Activated naive CD4-positive, alpha-beta T cell treated with anti-CD3 and anti-CD28 coated beads for 36 hours (primary cell): ENCODE measurements around the gene HTT-AS. TPM values are rescaled to one million over a fixed set of nuclear protein-coding genes. Genes with fewer than 3 reads are reported as not detected.

Experiments
- CTCF ChIA-PET: fragments of 350-600 bp; sonication (Branson Sonifier 250); formaldehyde crosslinking; loops from one replicate; lab custom pipeline; 2021; ENCODE audit warnings: antibody characterized with exemption; lab: Charles Lee
- DNase-seq: peaks from one replicate; pipeline ENCODE4 v3.0.0-alpha.2; 2020
- H3K27ac Mint-ChIP-seq: one replicate; pipeline ENCODE4 v1.8.0; 2021; ENCODE audit warnings: mild to moderate bottlenecking, mixed read lengths
- H3K27me3 Mint-ChIP-seq: one replicate; pipeline ENCODE4 v1.8.0; 2021; ENCODE audit warnings: low read depth, mixed read lengths
- H3K36me3 Mint-ChIP-seq: one replicate; pipeline ENCODE4 v1.8.0; 2021; ENCODE audit warnings: low read depth, mixed read lengths
- H3K4me1 Mint-ChIP-seq: one replicate; pipeline ENCODE4 v1.8.0; 2021; ENCODE audit warnings: low read depth, mixed read lengths
- H3K4me3 Mint-ChIP-seq: one replicate; pipeline ENCODE4 v1.8.0; 2021; ENCODE audit warnings: mild to moderate bottlenecking, moderate library complexity, mixed read lengths
- H3K9me3 Mint-ChIP-seq: one replicate; pipeline ENCODE4 v1.8.0; 2021; ENCODE audit warnings: mixed read lengths
- intact Hi-C: fragments of 100-400 bp; cut with micrococcal nuclease; formaldehyde crosslinking; loops from one replicate; pipeline ENCODE4 v1.15.1; 2023
- total RNA-seq, 2 experiments: library from RNA; stranded (reverse); gene quantifications; one replicate each; pipeline ENCODE4 v1.2.3, GENCODE V29; 2021

Gene HTT-AS
- total RNA-seq, 2 experiments from 2014 or later, result not detected

DNA sequence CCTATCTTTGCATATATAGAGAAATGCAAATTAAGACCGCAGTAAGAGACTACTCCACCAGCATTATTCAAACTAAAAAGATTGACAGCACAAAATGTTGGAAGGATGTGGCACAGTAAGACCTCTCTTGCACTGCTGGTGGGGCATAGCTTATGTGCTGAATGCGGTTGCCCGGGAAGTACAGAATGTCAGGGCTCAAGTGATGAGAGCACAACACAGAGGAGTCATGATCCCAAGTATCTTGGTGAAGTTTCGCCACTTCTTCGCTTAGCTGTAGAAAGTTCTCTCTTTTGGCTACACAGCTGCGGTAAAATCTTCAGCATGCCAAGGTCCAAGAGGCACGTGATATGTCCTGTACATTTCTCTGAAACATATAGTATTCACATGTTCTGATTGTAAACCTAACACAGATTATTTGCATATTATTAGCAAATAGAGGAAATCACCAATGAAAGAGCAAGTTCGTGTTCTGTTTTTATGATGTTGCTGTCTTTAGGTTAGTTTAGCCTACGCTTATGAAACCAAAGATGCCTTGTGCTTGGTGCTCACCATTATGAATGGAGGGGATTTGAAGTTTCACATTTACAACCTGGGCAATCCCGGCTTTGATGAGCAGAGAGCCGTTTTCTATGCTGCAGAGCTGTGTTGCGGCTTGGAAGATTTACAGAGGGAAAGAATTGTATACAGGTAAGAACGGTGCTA, 55.0 kb downstream of the HTT-AS start:
- Mint-ChIP-seq H3K9me3 (no peaks in the 10 kb centered on the region), H3K4me3 (no peak overlapping the region), H3K4me1 (peaks cover 5% of the 10 kb centered on the region), H3K36me3 (no peaks in the 10 kb centered on the region), H3K27me3 (no peaks in the 10 kb centered on the region), H3K27ac (no peak overlapping the region)
- CTCF ChIA-PET, result interaction anchor here (0.7 to 1.1 kb wide), 2 partner anchors 18 to 41 kb away, joined by 3 read pairs; no protein-coding TSS in a partner anchor
- DNase-seq, result no peak
- intact Hi-C loops, result no loop called here

DNA sequence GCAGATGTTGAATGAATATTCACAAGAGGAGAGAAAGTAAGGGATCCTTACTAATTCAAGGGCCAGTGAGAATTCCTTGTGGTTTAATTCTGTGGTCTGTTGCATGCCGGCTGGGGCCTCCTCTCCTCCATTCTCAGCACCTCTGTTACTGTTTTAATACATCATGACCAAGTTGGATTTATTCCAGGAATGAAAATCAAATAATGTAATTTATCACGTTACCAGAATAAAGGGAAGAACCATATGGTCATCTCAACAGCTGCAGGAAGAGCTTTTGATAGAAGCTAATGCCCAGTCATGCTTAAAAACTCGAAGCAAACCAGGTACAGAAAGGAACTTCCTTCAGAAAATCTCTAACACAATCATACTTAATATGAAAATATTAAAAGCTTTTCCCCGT, 56.8 kb downstream of the HTT-AS start:
- Mint-ChIP-seq H3K4me3 (no peak overlapping the region), H3K9me3 (no peaks in the 10 kb centered on the region), H3K36me3 (no peaks in the 10 kb centered on the region), H3K4me1 (peaks cover 15% of the 10 kb centered on the region), H3K27ac (no peak overlapping the region), H3K27me3 (no peaks in the 10 kb centered on the region)
- CTCF ChIA-PET, result interaction anchor here (1.1 kb wide), 1 partner anchor 29 kb away, joined by 3 read pairs; no protein-coding TSS in a partner anchor
- DNase-seq, result no peak
- intact Hi-C loops, result no loop called here

DNA sequence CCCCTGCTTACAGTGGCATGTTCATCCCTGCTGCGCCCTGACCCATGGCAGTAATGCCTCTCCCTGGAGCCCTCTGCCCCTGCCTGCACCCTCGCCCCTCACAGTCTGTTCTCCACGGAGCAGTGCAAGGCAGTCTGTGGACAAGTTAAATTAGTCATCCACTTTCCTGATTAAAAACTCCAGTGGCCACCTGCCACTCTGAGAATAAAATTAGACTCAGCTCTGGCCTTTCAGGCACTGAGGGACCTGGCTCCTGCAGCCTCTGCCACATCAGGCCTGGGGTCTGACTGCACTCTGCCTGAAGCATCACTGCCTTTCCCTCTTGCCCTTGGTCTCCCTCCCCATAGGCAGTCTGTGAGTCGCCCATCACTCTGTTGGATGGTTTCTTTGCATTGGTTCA, 57.4 kb downstream of the HTT-AS start:
- no peaks in the 10 kb centered on the region for H3K36me3 Mint-ChIP-seq
- no peaks in the 10 kb centered on the region for H3K27me3 Mint-ChIP-seq
- H3K9me3 Mint-ChIP-seq, result no peaks in the 10 kb centered on the region
- H3K4me3 Mint-ChIP-seq, result no peak overlapping the region
- peaks cover 15% of the 10 kb centered on the region for H3K4me1 Mint-ChIP-seq
- DNase-seq, result no peak
- H3K27ac Mint-ChIP-seq, result no peak overlapping the region
- CTCF ChIA-PET, result interaction anchor here (1.1 kb wide), 1 partner anchor 30 kb away, joined by 3 read pairs; no protein-coding TSS in a partner anchor
- intact Hi-C loops, result no loop called here

DNA sequence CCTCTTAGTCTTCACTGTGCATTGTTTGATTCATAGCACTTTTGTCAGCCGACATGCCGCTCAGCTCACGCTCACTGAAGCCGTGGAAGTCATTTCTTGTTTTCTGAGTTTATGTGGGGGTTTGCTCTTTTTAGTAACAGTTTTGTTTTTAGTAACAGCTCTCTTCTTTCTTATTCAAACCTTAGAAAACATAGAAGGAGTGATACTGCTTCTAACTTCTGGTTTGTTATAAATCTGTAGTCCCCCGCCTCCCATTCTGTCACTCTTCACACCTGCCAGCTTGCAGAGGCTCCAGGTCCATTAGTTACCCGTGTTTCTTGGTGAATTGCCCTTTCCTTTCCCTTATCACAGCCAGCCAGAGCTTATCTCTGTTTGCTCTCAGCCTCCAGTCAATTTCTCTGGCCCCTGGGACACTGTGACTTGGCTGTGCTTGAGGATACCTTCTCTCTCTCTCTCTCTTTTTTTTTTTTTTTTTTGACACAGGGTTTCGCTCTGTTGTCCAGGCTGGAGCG, 60.4 kb downstream of the HTT-AS start:
- CTCF ChIA-PET, result interaction anchor here (0.6 to 2.8 kb wide), 3 partner anchors 24 to 404 kb away, joined by 3 to 17 read pairs (median 5); no protein-coding TSS in a partner anchor
- Mint-ChIP-seq H3K27me3 (peaks cover 2% of the 10 kb centered on the region), H3K9me3 (no peaks in the 10 kb centered on the region), H3K36me3 (no peaks in the 10 kb centered on the region), H3K27ac (peak overlapping the region; percentile 51), H3K4me1 (peaks cover 17% of the 10 kb centered on the region), H3K4me3 (no peak overlapping the region)
- intact Hi-C loops, result no loop called here
- peak; percentile 54 for DNase-seq

Other genes with a start within 250 kb of the HTT-AS start
- 100 to 1,000 TPM; 165 TPM for gene ADD1, start 230.7 kb downstream of the HTT-AS start, total RNA-seq
- 10 to 100 TPM; 48.3 to 55.1 TPM for gene NOP14, start 111.1 kb downstream of the HTT-AS start, total RNA-seq
- gene GRK4, start 111.0 kb downstream of the HTT-AS start, total RNA-seq, result 1 to 10 TPM; 1.3 to 2.1 TPM
- gene HTT, start 143 bp upstream of the HTT-AS start, total RNA-seq, result 10 to 100 TPM; 91.6 to 94.1 TPM
- gene MSANTD1, start 174.6 kb upstream of the HTT-AS start, total RNA-seq, result under 1 TPM; 0.49 to 0.55 TPM
- gene RGS12, start 218.5 kb upstream of the HTT-AS start, total RNA-seq, result 1 to 10 TPM; 8.7 to 8.9 TPM